RWPE1 (cell line): Measurements from ENCODE around the gene DHRS9.

Experiments
- CTCF ChIA-PET: fragments of 350-600 bp; sonication (Branson Sonifier 250); formaldehyde crosslinking; extraction: SDS; loops from one replicate; lab custom pipeline; 2021; lab: Yijun Ruan, JAX
- POLR2A ChIA-PET: fragments of 400-600 bp; formaldehyde crosslinking; extraction: SDS; loops from one replicate; lab custom pipeline; 2020; ENCODE audit warnings: antibody characterized with exemption; ENCODE audit not compliant: low non-redundant PET; lab: Yijun Ruan, JAX
- DNase-seq: peaks from one replicate; pipeline ENCODE4 v3.0.0; 2012; ENCODE audit warnings: low spot score
- H3K27ac ChIP-seq: fragments of 450-650 bp; 2 replicates; pipeline ENCODE4 v1.5.1; 2017
- TF ChIP-seq, protein P1 (sequence below): fragments of 450-650 bp; conservative IDR thresholded peaks from 2 replicates; pipeline ENCODE4 v1.5.1; 2017; ENCODE audit warnings: low read depth, mild to moderate bottlenecking

Gene DHRS9

DNA sequence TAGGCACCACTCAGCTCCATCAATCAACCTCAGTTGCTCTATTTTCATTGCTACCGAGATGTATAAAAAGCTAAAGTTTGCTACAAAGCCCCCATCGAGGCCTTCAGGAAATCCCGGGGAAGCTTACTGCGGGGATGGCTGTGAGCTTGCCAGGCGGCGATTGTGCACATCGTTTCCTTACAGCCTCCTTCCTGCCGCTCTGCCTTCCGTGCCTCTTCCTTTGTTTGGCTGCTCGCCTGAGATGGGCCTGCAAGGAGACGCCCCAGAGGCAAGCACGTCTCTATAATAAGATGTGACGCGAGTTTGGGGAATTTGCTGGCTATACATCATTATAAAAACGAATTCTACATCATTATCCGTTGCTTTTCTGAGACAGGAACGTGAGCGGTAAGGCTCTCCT is 41.6 kb downstream of the DHRS9 start:
- POLR2A ChIA-PET: no interaction called here
- DNase-seq: no peak
- TF ChIP-seq, protein P1, sequence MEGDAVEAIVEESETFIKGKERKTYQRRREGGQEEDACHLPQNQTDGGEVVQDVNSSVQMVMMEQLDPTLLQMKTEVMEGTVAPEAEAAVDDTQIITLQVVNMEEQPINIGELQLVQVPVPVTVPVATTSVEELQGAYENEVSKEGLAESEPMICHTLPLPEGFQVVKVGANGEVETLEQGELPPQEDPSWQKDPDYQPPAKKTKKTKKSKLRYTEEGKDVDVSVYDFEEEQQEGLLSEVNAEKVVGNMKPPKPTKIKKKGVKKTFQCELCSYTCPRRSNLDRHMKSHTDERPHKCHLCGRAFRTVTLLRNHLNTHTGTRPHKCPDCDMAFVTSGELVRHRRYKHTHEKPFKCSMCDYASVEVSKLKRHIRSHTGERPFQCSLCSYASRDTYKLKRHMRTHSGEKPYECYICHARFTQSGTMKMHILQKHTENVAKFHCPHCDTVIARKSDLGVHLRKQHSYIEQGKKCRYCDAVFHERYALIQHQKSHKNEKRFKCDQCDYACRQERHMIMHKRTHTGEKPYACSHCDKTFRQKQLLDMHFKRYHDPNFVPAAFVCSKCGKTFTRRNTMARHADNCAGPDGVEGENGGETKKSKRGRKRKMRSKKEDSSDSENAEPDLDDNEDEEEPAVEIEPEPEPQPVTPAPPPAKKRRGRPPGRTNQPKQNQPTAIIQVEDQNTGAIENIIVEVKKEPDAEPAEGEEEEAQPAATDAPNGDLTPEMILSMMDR: no peak
- no peak overlapping the region for H3K27ac ChIP-seq
- CTCF ChIA-PET: interaction anchor here (0.6 to 4.5 kb wide), 5 partner anchors 14 to 166 kb away, joined by 3 to 25 read pairs (median 5); no protein-coding TSS in a partner anchor

DNA sequence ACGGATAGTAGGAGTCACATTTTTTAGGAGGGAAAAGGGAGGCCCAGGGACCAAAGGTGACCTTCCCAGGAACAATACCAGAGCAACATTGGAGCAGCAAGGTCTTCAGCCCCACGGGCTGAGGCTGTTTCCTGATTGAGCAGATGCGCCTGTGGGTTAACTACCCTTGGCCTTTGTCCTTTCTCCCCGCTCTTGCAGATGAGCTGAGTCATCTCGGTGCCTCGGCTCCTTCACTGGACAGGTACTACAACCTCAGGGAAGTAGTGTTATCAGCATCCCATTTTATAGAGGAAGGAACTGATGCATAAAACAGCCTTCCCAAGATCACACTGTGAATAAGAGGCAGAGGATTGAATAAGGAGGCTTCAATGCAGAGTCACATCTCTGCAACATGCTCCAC is 43.5 kb downstream of the DHRS9 start:
- no peak overlapping the region for H3K27ac ChIP-seq
- ChIA-PET CTCF (interaction anchor here (0.7 kb wide), 1 partner anchor 19 kb away, joined by 4 read pairs; no protein-coding TSS in a partner anchor), POLR2A (no interaction called here)
- DNase-seq: no peak
- TF ChIP-seq, protein P1: no peak

DNA sequence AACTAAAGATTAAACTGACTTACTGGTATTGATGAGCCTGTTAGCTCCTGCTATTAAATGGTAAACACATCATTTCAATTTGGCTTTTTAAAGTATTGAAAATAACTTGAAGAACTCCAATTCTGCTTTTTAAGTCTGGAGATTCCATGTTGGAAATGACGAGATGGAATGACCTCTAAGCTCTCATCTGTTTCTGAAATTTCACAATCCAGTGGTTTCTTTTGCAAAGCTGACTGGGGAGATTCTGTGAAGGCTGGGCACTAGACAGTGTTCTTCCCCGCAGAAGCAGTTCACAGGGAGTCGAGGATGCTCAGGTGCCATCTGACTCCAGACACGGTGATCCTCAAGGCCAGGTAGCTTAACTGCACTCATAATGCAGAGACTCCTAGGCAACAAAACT is 44.7 kb downstream of the DHRS9 start:
- CTCF ChIA-PET: interaction anchor here (0.7 kb wide), 1 partner anchor 251 kb away, joined by 3 read pairs; no protein-coding TSS in a partner anchor
- DNase-seq: no peak
- POLR2A ChIA-PET: no interaction called here
- no peak overlapping the region for H3K27ac ChIP-seq
- TF ChIP-seq, protein P1: no peak

DNA sequence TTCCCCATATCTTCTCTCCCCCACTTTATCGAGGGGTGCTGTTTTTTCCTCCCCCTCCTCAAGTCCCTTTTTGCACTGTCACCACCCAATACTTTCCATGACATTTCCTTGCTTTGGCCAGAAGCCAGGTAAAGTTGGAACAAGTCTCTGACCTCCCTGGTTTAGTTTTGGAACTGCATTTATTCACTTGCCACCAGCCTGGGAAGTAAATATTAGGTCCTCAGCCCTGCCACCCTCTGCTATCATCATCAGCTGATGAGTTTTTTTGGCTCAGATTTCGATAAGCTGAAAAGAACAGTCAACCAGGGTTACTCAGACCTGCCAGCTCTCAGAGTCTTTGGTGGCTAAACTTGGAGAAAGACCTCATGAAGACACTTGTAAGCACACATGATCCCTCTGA is 47.0 kb downstream of the DHRS9 start:
- no peak for DNase-seq
- ChIA-PET POLR2A (no interaction called here), CTCF (interaction anchor here (0.6 kb wide), 1 partner anchor 156 kb away, joined by 3 read pairs; no protein-coding TSS in a partner anchor)
- no peak overlapping the region for H3K27ac ChIP-seq
- TF ChIP-seq, protein P1: no peak

DNA sequence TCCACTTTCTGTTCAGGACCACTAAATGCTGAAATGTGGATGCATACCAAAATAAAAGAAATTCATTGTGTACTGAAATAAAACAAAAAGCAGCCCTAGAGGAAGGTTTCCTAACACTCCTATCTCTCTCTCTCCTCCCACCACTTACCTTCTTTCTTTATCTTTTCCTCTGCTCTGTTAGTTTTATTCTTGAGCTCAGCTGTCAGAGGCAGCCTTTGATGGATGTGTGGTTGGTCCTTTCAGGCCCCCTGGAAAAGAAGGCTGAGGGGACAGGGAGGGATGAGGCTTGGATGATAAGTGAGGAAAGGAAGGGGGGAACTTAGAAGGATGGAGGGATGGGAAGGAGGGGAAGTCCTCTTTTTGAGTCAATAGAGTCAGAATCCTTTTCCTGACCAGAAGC is 47.6 kb downstream of the DHRS9 start:
- DNase-seq: no peak
- TF ChIP-seq, protein P1: no peak
- ChIA-PET POLR2A (no interaction called here), CTCF (interaction anchor here (0.6 kb wide), 1 partner anchor 156 kb away, joined by 3 read pairs; no protein-coding TSS in a partner anchor)
- no peak overlapping the region for H3K27ac ChIP-seq

DNA sequence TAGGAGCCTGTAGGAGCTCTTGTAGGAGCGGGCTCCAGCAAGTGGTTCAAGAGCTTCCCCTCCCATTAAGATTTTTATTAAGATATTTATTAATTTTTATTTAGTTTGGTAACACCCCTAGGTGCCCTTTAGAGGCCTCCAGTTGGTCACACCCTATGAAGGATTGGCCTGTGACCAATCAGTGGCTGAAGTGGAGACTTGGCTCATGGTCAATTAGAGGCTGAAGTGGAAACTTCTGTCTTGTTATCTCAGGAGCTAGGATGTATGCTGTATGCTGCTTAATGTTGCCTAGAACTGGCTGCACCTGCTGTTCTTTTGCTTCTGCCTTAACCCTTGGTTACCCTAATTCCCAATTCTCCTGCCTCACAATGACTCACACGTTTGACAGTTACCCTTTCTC is 48.7 kb downstream of the DHRS9 start:
- DNase-seq: no peak
- POLR2A ChIA-PET: no interaction called here
- no peak overlapping the region for H3K27ac ChIP-seq
- TF ChIP-seq, protein P1: no peak
- CTCF ChIA-PET: no interaction called here
